ENCODE measurements around the gene BIRC3. TPM values are rescaled to one million over a fixed set of nuclear protein-coding genes. Genes with fewer than 3 reads are reported as not detected.
"Not testable (repeated sequence)": the region's sequence is repeated elsewhere in the genome, so short reads cannot be mapped to it uniquely, and the experiment has no call there.

The BIRC3 gene
- polyA plus RNA-seq, 1 donor, result 1.7 TPM

DNA sequence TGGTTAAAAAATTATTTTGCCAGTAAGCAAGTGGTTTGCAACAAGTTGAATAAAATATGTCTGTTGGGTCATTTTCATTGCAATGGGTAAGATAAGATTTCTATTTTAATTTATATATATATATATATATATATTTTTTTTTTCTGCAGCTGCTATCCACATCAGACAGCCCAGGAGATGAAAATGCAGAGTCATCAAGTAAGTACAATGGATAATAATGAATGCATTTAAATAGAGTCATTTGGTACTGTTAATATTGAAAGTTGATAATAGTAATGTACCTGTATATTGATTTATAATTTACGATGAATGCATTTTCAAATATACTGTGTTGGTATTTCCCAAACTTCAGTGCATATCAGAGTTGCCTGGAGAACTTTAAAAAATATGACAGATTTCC, 11.5 kb downstream of the BIRC3 start:
- DNase-seq, result no peak

- no peak for DNase-seq
Observed at GRCh38 chr11:102330231-102330630, 12.9 kb downstream of the BIRC3 start.

- no peak for DNase-seq
Observed at GRCh38 chr11:102331341-102331740, 14.1 kb downstream of the BIRC3 start.

- no peak for DNase-seq
Observed at GRCh38 chr11:102332611-102332994, 15.3 kb downstream of the BIRC3 start.

DNA sequence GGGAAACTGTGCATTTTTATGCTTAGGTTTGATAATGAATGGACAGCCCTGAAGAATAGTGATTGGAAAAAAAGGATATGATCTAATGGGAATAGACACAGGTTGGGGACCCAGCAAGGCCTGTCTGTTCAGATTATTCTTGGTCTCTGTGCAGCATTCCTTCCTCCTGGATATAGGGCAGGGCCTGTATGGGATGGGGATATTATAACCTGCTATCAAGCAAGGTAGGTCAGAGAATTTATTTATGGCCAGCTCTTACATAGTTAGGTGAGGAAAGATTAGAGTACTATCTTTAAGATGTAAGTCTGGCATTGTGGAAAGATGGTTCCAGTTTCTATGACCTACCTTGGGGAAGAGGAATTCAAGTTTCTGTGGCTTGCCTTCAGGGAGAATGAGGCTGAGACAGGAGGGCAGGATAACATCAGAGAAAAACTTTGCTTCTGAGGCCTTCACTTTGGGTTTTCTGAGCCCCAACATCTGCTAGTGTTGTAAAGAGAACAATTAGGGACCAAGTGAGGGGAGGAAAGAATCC, 21.3 kb downstream of the BIRC3 start:
- no peak for DNase-seq

- not testable (repeated sequence) for DNase-seq
Observed at GRCh38 chr11:102341311-102341710, 24.0 kb downstream of the BIRC3 start.

- DNase-seq, result peak; percentile 80
Observed at GRCh38 chr11:102341844-102342318, 24.6 kb downstream of the BIRC3 start.

DNA sequence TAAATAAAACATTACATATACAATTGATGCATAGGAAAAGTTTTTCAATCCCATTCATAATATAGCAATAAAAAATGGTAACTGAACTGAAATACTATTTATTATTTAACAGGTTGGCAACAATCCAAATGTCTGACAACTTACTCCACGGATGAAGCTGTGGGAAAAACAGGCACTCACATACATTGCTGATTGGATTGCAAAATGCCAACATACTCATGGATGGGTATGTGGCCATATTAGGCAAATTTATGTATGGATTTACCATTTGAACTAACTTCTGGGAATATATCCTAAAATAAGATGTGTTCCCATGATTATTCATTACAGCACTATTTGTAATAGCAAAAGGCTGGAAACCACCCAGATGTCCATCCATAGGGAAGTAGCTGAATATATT, 26.5 kb downstream of the BIRC3 start:
- DNase-seq, result no peak

DNA sequence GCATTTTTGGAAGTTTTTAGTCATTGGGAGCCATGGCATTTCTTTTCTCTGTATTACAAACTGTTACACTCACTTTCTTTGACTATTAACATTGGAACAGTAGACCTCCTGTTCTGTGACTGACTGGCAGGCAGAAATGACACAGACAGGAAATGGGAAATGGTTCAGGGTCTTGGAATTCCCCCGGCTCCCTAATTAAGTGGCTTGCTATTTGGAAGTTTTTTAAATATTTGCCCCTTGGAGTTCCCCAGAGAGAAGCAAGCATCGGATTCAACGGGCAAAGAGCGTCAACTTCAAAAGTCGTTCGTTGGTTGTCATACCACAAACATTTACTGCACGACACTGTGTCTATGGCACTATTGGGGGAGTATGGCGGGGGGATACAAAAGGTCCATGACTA, 28.6 kb downstream of the BIRC3 start:
- DNase-seq, result peak; percentile 7

DNA sequence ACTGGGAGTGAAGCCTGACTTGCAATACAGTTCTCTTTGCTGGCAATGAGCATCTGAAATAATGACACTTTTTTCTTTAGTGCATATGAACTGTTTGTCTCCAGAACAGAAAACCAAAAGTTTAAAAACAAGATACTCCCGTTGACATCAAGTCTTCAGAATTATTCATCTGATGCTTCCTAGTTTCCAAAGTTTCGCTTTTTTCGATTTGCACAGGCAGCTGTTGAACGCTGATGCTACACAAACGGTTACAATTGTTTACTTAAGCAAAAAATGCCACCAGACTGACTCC, 29.1 kb downstream of the BIRC3 start:
- DNase-seq, result no peak

DNA sequence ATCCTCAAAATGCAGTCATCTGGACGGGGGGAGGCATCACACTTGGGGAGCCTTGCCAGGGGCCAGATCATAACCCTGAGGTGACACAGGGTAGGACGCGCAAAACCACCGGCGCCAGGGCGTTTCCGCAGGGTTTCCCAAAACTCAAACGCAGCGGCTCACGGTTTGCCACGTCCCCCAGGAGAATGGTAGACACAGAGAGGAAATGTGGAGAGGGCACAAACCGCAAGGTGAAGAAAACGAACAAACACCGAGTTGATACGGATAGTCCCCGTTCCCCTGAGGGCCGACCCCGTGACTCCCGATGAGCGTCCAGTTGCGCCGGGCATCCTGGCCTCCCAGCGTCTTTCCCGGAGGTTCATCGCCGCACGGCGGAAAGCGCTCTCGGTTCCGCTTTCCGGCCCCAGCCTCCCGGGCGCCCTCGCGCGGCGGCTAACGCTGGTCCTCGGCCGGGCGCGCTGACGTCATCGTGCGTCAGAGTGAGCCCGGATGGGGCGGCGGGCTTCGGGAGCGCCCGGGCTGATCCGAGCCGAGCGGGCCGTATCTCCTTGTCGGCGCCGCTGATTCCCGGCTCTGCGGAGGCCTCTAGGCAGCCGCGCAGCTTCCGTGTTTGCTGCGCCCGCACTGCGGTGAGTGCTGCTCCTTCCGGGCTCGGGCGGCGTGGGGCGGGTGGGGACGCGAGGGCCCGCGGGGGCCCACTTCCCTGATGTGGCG, 29.6 kb downstream of the BIRC3 start, which contains the start of gene BIRC2:
TSS of gene BIRC2 (plus strand) at position 467 of the 714 bp plus-strand sequence. CDS start 2,641 bp downstream, outside the sequence.
- DNase-seq, result peak; percentile 98

- peak; percentile 67 for DNase-seq
Observed at GRCh38 chr11:102347462-102348370, 30.4 kb downstream of the BIRC3 start.

DNA sequence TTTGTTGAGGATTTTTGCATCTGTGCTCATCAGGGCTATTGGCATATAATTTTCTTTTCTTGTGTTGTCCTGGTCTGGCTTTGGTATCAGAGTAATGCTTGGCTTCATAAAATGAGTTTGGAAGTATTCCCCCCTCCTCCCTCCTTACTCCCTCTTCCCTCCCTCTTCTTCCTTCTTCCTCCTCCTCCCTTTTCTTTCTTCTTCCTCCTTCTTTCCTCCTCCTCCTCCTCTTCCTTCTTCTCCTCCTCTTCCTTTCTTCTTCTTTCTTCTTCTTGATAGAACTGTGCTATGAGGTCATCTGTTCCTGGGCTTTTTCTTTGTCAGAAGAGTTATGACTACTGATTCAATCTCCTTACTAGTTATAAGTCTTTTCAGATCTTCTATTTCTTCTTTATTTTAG, 39.8 kb downstream of the BIRC3 start:
- DNase-seq, result no peak

- no peak for DNase-seq
Observed at GRCh38 chr11:102359372-102359771, 42.1 kb downstream of the BIRC3 start.

GRCh38 chr11:102360681-102361080, 43.4 kb downstream of the BIRC3 start:
- no peak for DNase-seq

- no peak for DNase-seq
Observed at GRCh38 chr11:102361086-102362031, 44.1 kb downstream of the BIRC3 start.

- DNase-seq, result no peak
Observed at GRCh38 chr11:102364991-102365390, 47.7 kb downstream of the BIRC3 start.

DNA sequence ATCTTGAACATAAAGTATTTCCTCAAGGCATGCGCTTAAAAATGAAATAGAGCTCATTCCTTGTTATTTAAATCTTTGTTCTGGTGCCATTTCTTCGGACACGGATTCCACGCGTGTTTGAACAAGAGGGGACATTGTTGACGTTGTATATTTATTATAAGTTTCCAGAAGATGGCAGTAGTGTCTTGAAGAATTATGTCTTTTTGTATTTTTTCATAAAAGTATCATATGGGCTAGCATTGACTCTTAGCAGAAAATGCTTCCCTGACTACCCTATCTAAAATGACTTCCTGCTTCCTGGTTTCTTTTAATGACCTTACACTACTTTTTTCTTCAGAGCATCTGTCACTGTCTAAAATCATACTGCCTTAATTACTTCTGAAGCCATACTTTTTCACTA, 50.1 kb downstream of the BIRC3 start:
- DNase-seq, result no peak

GRCh38 chr11:102368472-102368871, 51.2 kb downstream of the BIRC3 start:
- DNase-seq, result no peak

GRCh38 chr11:102374633-102375424, 57.5 kb downstream of the BIRC3 start:
- not testable (repeated sequence) for DNase-seq

- no peak for DNase-seq
Observed at GRCh38 chr11:102375720-102376399, 58.6 kb downstream of the BIRC3 start.
